Measurements from ENCODE around the gene CGRRF1. TPM values are rescaled to one million over a fixed set of nuclear protein-coding genes. Genes with fewer than 3 reads are reported as not detected.

CGRRF1 gene
- total and polyA plus RNA-seq, 9 of the 15 experiments (the other 6 are each of a cell fraction or from before 2014, with no cell fraction given): 2.8 to 15.8 (median 4.6) TPM

- TF ChIP-seq GTF2B (IDR thresholded peaks at IDR 0.05; ENCODE audit: extremely low read depth, insufficient read length) (no peak), FOS (IDR thresholded peaks at IDR 0.05; ENCODE audit: extremely low read depth, insufficient read length) (no peak), ZNF512 (tag; IDR thresholded peaks at IDR 0.05) (no peak), PRPF4 (IDR thresholded peaks at IDR 0.05; ENCODE audit: insufficient read depth, low read depth, low read length, poor library complexity, severe bottlenecking) (no peak), NR3C1 (CRISPR knock-in tag; IDR thresholded peaks at IDR 0.05) (no peak), TFAP4 (CRISPR knock-in tag; IDR thresholded peaks at IDR 0.05; ENCODE audit: borderline replicate concordance) (peak; percentile 88), ZNF76 (CRISPR knock-in tag; IDR thresholded peaks at IDR 0.05; ENCODE audit: borderline replicate concordance) (no peak), SUPT5H (IDR thresholded peaks at IDR 0.05) (peak; percentile 55; the same call in 1 of the 2 replicates), KAT7 (CRISPR knock-in tag; IDR thresholded peaks at IDR 0.05; ENCODE audit: borderline replicate concordance) (0 out of 2 replicates have a peak, but pooled peaks have one; percentile 23), ATF2 (CRISPR knock-in tag; IDR thresholded peaks at IDR 0.05) (no peak), MLLT1 (IDR thresholded peaks at IDR 0.05) (no peak), TRIM24 (IDR thresholded peaks at IDR 0.05) (peak in 1 of 2 experiments; percentile 43; a peak in 1 of 4 replicates), SIN3B (IDR thresholded peaks at IDR 0.05; ENCODE audit: low read depth) (no peak), USF2 (CRISPR knock-in tag; IDR thresholded peaks at IDR 0.05) (peak; percentile 92), ZFX (CRISPR knock-in tag; IDR thresholded peaks at IDR 0.05) (peak; percentile 79), ZNF347 (CRISPR knock-in tag; IDR thresholded peaks at IDR 0.05; ENCODE audit: low read depth) (no peak), MNT (conservative IDR thresholded peaks at IDR 0.05) (peak; percentile 32 to 72; a peak in 3 of 4 replicates)
Measured at GRCh38 chr14:54488646-54489317, 20.9 kb upstream of the CGRRF1 start, which contains the start of gene GMFB (continued).

All from K562 (cell line).